ENCODE measurements around the gene ZNF148.

ZNF148 gene

GRCh38 chr3:125213946-125214542 is 161.1 kb downstream of the ZNF148 start:
- no peak for DNase-seq

DNA sequence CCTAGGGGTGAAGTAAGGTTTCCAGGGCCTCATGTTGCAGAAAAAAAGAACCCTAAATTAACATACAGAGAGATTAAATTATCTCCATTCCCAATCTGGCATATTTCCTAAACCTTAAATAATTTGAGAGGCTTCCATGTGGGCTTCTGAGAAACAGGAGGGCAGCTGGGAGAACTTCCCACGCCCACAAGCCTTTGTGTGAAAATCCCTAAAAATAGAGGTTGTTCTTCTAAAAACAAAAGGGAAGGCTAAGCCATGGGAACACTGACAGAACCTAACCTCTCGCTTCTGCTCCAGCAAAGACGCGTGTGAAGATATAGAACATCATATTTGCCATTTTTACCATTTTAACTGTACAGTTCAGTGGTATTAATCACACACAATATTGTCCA is 161.8 kb downstream of the ZNF148 start:
- DNase-seq: no peak

DNA sequence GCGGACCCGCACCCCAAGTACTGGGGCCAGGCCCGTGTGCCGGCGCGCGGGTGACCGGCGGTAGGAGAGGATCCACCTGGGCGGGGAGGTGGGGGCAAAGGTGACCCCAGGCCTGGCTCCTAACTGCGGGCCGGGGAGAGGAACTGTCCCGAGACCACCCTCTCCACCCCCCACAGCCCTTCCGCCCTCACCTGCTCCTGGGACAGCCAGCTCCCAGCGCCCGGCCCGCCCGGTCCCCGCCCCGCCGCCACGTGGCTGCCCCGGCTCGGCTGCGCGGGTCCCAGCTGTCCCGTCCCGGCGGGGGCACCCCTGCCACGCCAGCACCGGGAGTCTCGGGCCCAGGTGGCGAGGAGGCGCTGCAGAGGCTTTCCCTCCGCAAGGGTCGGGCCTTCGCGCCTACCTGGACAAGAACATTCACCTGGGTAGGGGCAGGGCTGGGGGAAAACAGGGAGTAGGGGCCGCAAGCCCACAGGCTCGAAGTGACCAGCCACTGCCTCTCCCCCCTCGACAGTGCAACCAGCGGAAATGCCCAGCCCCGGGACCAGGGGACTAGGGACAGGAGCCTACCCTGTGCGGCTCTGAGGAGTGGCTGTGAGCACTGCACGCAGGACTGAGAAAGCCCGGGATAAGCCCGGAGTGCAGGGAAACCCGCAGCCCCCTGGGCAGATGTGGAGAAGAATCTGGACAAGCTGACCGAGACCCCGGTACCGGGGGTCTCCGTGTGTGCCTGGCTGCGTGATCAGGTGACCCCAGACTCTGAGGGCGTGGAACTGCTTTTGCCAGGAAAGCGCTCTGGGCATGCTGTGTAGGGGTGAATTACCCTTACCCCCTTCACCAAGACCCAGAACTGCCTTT is 162.4 kb downstream of the ZNF148 start, which contains the start of gene SLC12A8:
SLC12A8 (minus strand) TSS at position 240 of the 855 bp plus-strand sequence. CDS start 1,399 bp downstream, outside the sequence.
- DNase-seq: no peak

GRCh38 chr3:125212091-125212508 is 163.0 kb downstream of the ZNF148 start:
- DNase-seq: no peak

- no peak for DNase-seq
Measured at GRCh38 chr3:125211523-125212090, 163.5 kb downstream of the ZNF148 start.

GRCh38 chr3:125207949-125208568 is 167.1 kb downstream of the ZNF148 start:
- no peak for DNase-seq

GRCh38 chr3:125207507-125207906 is 167.6 kb downstream of the ZNF148 start:
- DNase-seq: no peak

DNA sequence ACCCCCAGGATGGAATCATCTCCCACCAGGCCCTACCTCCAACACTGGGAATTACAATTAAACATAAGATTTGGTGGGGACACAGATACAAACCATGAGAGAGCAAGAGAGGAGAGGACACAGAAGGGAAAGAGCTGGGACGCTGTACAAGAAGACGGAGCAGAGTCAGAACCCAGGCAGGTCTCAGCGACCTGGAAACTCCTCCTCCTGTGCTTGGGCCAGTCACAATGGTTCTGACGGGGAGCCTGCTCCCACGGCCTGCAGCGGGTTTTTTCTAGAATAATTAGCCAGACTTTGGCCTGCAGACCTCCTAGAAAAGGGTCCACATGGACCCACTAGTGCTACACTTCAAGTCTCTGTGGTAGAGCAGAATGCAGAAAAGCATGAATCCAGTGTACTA is 168.2 kb downstream of the ZNF148 start:
- DNase-seq: no peak

GRCh38 chr3:125203731-125204130 is 171.4 kb downstream of the ZNF148 start:
- DNase-seq: no peak

GRCh38 chr3:125202197-125202596 is 172.9 kb downstream of the ZNF148 start:
- DNase-seq: peak; percentile 31

GRCh38 chr3:125200731-125201139 is 174.4 kb downstream of the ZNF148 start:
- DNase-seq: no peak

GRCh38 chr3:125194849-125195601 is 180.1 kb downstream of the ZNF148 start:
- DNase-seq: no peak

DNA sequence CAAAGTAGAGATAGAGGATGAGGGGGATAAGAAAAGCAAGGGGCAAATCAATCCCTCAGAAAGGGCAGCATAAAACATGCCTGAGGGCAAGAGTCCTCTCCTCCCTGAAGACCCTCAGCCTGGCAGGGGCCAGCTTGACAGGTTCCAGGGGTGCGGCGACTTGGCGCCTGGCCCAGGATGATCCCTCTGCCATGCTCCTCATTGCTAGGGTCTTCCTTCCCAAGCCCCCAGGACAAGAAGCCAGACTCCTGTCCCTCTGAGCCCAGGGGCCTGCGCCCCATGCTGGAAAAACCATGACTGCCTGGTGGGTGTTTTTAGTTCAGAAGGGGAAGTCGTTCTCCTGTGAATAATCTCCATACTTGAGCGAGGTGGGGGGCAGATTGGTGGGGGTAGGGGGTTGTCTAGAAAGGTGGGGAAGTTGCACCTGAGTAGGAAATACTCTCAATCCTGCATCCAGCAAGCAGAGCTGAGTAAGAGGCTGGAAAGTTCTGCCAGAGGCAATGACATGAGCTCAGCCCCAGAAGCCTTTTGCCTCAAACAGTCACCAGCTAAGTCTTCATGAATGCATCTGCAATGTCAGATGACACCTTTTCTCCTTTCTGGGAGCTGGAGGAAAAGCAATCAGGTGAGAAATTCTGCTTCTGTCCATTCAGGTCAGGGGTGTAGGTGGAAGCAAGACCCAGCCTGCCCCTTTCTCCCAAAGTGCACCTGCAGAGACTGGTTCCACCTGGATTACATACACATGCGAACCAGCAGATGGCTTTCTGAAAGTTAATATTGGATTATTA is 180.9 kb downstream of the ZNF148 start:
- no peak for DNase-seq

GRCh38 chr3:125192190-125193035 is 182.7 kb downstream of the ZNF148 start:
- no peak for DNase-seq

GRCh38 chr3:125191730-125192129 is 183.4 kb downstream of the ZNF148 start:
- DNase-seq: no peak

- no peak for DNase-seq
Measured at GRCh38 chr3:125191256-125191655, 183.9 kb downstream of the ZNF148 start.

GRCh38 chr3:125190786-125191185 is 184.3 kb downstream of the ZNF148 start:
- no peak for DNase-seq

DNA sequence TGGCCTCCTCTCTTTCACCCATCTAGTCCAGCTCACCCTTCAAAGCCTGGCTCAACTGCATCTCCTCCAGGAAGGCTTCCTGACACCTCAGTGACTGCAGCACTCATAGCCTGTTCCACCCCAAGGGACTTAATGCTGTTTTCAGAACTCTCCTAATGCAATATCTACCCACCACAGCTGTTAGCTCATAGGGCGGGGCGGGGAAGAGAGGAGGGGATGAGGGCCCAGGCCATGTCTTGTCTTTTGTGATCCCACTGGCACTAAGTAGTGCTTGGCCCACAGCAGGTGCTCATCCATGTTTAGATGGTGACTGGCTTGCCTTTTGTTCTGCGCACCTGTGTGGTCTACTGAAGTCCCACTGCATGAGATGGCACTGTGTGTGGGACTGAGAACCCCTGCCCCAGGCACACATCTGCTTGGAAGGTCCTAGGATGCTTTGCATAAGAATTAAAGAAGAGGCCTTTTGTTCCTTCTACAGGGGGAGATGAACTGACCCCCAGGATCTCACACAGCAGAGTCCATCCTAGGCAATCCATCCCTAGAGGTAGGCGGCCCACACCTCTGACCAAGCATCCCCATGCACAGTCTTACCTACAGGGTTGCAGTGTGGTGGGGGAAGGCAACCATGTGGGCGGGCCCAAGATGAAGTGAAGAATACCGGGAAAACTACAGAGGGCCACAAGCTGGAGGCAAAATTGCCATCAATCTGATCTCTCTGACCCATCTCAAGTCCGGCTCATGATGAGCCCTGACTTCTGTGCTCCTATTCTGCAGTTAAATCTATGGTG is 185.6 kb downstream of the ZNF148 start:
- DNase-seq: peak; percentile 7

- DNase-seq: no peak
Measured at GRCh38 chr3:125188955-125189354, 186.2 kb downstream of the ZNF148 start.

DNA sequence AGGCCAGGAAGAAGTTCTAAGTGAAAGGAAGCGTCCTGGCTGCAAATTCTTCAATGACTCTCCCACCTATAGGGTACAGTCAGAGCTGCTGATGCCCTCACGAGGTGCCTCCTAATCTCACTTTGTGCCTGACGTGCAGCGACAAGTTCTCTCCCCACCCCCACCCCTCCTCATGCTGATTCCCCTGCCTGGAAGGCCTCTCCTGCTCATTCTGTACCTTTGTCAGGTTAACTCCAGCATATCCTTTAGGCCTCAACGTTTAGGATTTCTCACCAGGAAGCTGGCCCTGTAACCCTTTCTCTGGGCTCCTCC is 187.6 kb downstream of the ZNF148 start:
- no peak for DNase-seq
